B cell (primary cell): ENCODE measurements around the gene CASTOR2. TPM values are rescaled to one million over a fixed set of nuclear protein-coding genes. Genes with fewer than 3 reads are reported as not detected.
"Not testable (repeated sequence)": the region's sequence is repeated elsewhere in the genome, so short reads cannot be mapped to it uniquely, and the experiment has no call there.

ENCODE experiments used
- ATAC-seq: fragments of 200-7000 bp; cut with Tn5 transposase; one replicate; pipeline ENCODE4 v1.10.0; 2021; ENCODE audit warnings: low read depth, mild to moderate bottlenecking, moderate number of reproducible peaks, moderate library complexity
- CTCF ChIA-PET: fragments of 350-600 bp; sonication (Branson Sonifier 250); formaldehyde crosslinking; loops from one replicate; lab custom pipeline; 2021; ENCODE audit warnings: antibody characterized with exemption, inconsistent platforms; lab: Charles Lee
- POLR2A ChIA-PET: fragments of 350-600 bp; sonication (Branson Sonifier 250); formaldehyde crosslinking; loops from one replicate; lab custom pipeline; 2021; ENCODE audit warnings: antibody characterized with exemption; lab: Charles Lee
- DNase-seq: peaks from one replicate; pipeline ENCODE4 v3.0.0; 2013
- H2AFZ ChIP-seq: 2 replicates; pipeline ENCODE4 v1.6.1; 2012; ENCODE audit warnings: mild to moderate bottlenecking, low read depth, low read length; ENCODE audit not compliant: insufficient read depth, poor library complexity, severe bottlenecking
- H3K27ac ChIP-seq, 2 donors: 1 replicate in 1 of 2; 2 replicates in 1 of 2; pipeline ENCODE4 v1.5.1; 2012 to 2013; ENCODE audit warnings: low read length in 2 of 2, mild to moderate bottlenecking in 2 of 2, moderate library complexity in 1 of 2
- H3K27me3 ChIP-seq, 4 experiments: fragments of 200-600 bp in 1 of 4; sonication (generic) in 1 of 4; replicated peaks in 1 of 4; 1 replicate in 2 of 4; 2 replicates in 2 of 4; pipeline versions ENCODE4 v1.6.1 to v1.7.0; 2013 to 2016; ENCODE audit warnings: low read length in 3 of 4, mild to moderate bottlenecking in 2 of 4, mixed read lengths in 1 of 4, moderate library complexity in 1 of 4; ENCODE audit not compliant: insufficient read depth in 4 of 4, control insufficient read depth in 3 of 4; ENCODE audit errors: control extremely low read depth in 1 of 4
- H3K36me3 ChIP-seq, 2 experiments: replicated peaks in 1 of 2; 1 replicate in 1 of 2; 2 replicates in 1 of 2; pipeline versions ENCODE4 v1.6.1 to v1.7.1; 2013; ENCODE audit warnings: low read length in 1 of 2; ENCODE audit not compliant: insufficient read depth in 2 of 2, control insufficient read depth in 1 of 2; ENCODE audit errors: control extremely low read depth in 1 of 2, extremely low read depth in 1 of 2
- H3K4me1 ChIP-seq, 2 donors: fragments of 200-600 bp in 1 of 2; sonication (generic) in 1 of 2; 1 replicate in 1 of 2; 2 replicates in 1 of 2; pipeline versions ENCODE4 v1.5.1 to v1.6.1; 2013 to 2017; ENCODE audit warnings: low read length in 2 of 2; ENCODE audit not compliant: control insufficient read depth in 2 of 2, insufficient read depth in 2 of 2
- H3K4me2 ChIP-seq: replicated peaks from 2 replicates; pipeline ENCODE3; 2012; ENCODE audit warnings: mild to moderate bottlenecking, low read depth, low read length; ENCODE audit not compliant: poor library complexity, severe bottlenecking
- H3K4me3 ChIP-seq, 5 experiments: fragments of 200-600 bp in 1 of 5; sonication (generic) in 1 of 5; 1 replicate in 3 of 5; 2 replicates in 2 of 5; pipeline versions ENCODE4 v1.5.1 to v1.7.0; 2011 to 2016; ENCODE audit warnings: low read length in 4 of 5, mild to moderate bottlenecking in 4 of 5, low read depth in 2 of 5, control low read depth in 1 of 5, moderate library complexity in 1 of 5; ENCODE audit not compliant: insufficient read depth in 1 of 5; ENCODE audit errors: control extremely low read depth in 1 of 5, extremely low read depth in 1 of 5
- H3K79me2 ChIP-seq: fragments of 200-600 bp; sonication (generic); one replicate; pipeline ENCODE4 v1.6.0; 2016; ENCODE audit warnings: low read length; ENCODE audit not compliant: control insufficient read depth, insufficient read depth
- H3K9ac ChIP-seq: fragments of 200-600 bp; sonication (generic); 2 replicates; pipeline ENCODE4 v1.6.1; 2017; ENCODE audit warnings: mild to moderate bottlenecking, low read length, moderate library complexity
- H3K9me3 ChIP-seq, 3 donors: one replicate each; pipeline versions ENCODE4 v1.6.1 to v1.7.1; 2013; ENCODE audit warnings: low read length in 2 of 3; ENCODE audit not compliant: control insufficient read depth in 2 of 3, insufficient read depth in 1 of 3; ENCODE audit errors: control extremely low read depth in 1 of 3
- H4K20me1 ChIP-seq: 2 replicates; pipeline ENCODE4 v1.6.0; 2012; ENCODE audit warnings: mild to moderate bottlenecking, low read length; ENCODE audit not compliant: insufficient read depth, control insufficient read depth, poor library complexity, severe bottlenecking
- H3K27ac Mint-ChIP-seq: one replicate; pipeline ENCODE4 v1.8.0; 2021; ENCODE audit warnings: mixed read lengths
- H3K27me3 Mint-ChIP-seq: one replicate; pipeline ENCODE4 v1.8.0; 2021; ENCODE audit warnings: mixed read lengths
- H3K4me1 Mint-ChIP-seq: one replicate; pipeline ENCODE4 v1.8.0; 2021; ENCODE audit warnings: mixed read lengths
- H3K4me3 Mint-ChIP-seq: one replicate; pipeline ENCODE4 v1.8.0; 2021; ENCODE audit warnings: mixed read lengths
- H3K9me3 Mint-ChIP-seq: one replicate; pipeline ENCODE4 v1.8.0; 2022; ENCODE audit warnings: mixed read lengths; ENCODE audit not compliant: insufficient read depth
- CTCF ChIP-seq: fragments of 200-600 bp; IDR thresholded peaks from one replicate; pipeline ENCODE4 v1.8.0; 2022; ENCODE audit warnings: antibody characterized with exemption, mild to moderate bottlenecking
- EZH2 ChIP-seq: IDR thresholded peaks from 2 replicates; pipeline ENCODE4 v1.6.1; 2012; ENCODE audit warnings: borderline replicate concordance, low read depth, mild to moderate bottlenecking, moderate library complexity, low read length; ENCODE audit not compliant: insufficient read depth, poor library complexity, severe bottlenecking
- WGBS: methylation state at CpG from one replicate; pipeline ENCODE4 v1.1.5; 2013; ENCODE audit warnings: missing lambda C conversion rate; ENCODE audit not compliant: insufficient coverage; 5-methylcytosine and 5-hydroxymethylcytosine counted together
- intact Hi-C: fragments of 100-400 bp; cut with micrococcal nuclease; formaldehyde crosslinking; loops from one replicate; pipeline ENCODE4 v1.10.0; 2022
- polyA plus RNA-seq: library from polyadenylated mRNA; depleted of rRNA; stranded (reverse); fragments of >200 nt; gene quantifications from 2 replicates; pipeline ENCODE4 v1.2.3, GENCODE V29; 2012
- total RNA-seq, 2 donors: library from RNA; stranded (reverse); fragments of 120-200 nt in 1 of 2; gene quantifications; 1 replicate in 1 of 2; 2 replicates in 1 of 2; pipeline versions ENCODE4 v1.2.3 to v1.2.4, GENCODE V29; 2013 to 2022

The CASTOR2 gene
- total and polyA plus RNA-seq, 2 donors (not counting 1 experiment from before 2014, with no cell fraction given): 1.8 to 5.1 TPM

GRCh38 chr7:75072981-75073283, 108.4 kb downstream of the CASTOR2 start:
- H3K4me2 ChIP-seq: peak overlapping the region; percentile 84
- POLR2A ChIA-PET: interaction anchor here (0.6 kb wide), 1 partner anchor 647 kb away, joined by 4 read pairs; no protein-coding TSS in a partner anchor
- WGBS: 18% methylated on average over 9 of the region's 9 CpGs

GRCh38 chr7:75074262-75074641, 109.7 kb downstream of the CASTOR2 start:
- Mint-ChIP-seq H3K4me1 (peaks cover 12% of the 10 kb centered on the region), H3K27ac (peak overlapping the region; percentile 97), H3K4me3 (peak overlapping the region; percentile 98)
- H3K36me3 ChIP-seq, H3K9me3 ChIP-seq, H3K27me3 ChIP-seq, ATAC-seq, DNase-seq, H3K79me2 ChIP-seq, H3K27me3 Mint-ChIP-seq, H4K20me1 ChIP-seq, H3K9me3 Mint-ChIP-seq, CTCF ChIA-PET, POLR2A ChIA-PET: not testable (repeated sequence)
- Histone ChIP-seq H3K4me1 (peaks cover 5 to 12% of the 10 kb centered on the region in 2 donors), H3K9ac (peak overlapping the region; percentile 92), H3K4me3 (peak overlapping the region in 4 of 5 experiments; percentile 69 to 79 (median 74)), H2AFZ (peak overlapping the region; percentile 88), H3K27ac (peak overlapping the region; percentile 78 to 90), H3K4me2 (peak overlapping the region; percentile 84)
- intact Hi-C loops: loop anchor here (10.0 kb wide), 3 partner anchors 451 to 1241 kb away; partner anchors contain the start of gene HIP1
- WGBS: no CpG with 5 or more reads among the region's 8 CpGs

More at GRCh38 chr7:75072981-75073283, 108.4 kb downstream of the CASTOR2 start:
- peaks cover 12% of the 10 kb centered on the region for H3K4me1 Mint-ChIP-seq
- H3K4me3 Mint-ChIP-seq: peak overlapping the region; percentile 98
- peak overlapping the region; percentile 92 for H3K9ac ChIP-seq
- H3K27ac ChIP-seq: peak overlapping the region; percentile 43 to 90
- H3K4me3 ChIP-seq: peak overlapping the region; percentile 21 to 79 (median 70)
- DNase-seq (no peak), ATAC-seq (no peak)
- no peaks in the 10 kb centered on the region for H3K9me3 ChIP-seq
- H3K9me3 Mint-ChIP-seq: no peaks in the 10 kb centered on the region
- CTCF ChIA-PET: interaction anchor here (0.6 to 1.3 kb wide), 2 partner anchors 652 to 690 kb away, joined by 3 to 4 read pairs; no protein-coding TSS in a partner anchor
- no peaks in the 10 kb centered on the region for H4K20me1 ChIP-seq
- peak overlapping the region; percentile 89 for H3K27ac Mint-ChIP-seq
- no peaks in the 10 kb centered on the region for H3K27me3 Mint-ChIP-seq
- H3K36me3 ChIP-seq: peaks cover 3 to 5% of the 10 kb centered on the region in 2 experiments
- intact Hi-C loops: loop anchor here (10.0 kb wide), 3 partner anchors 452 to 1242 kb away; partner anchors contain the start of gene HIP1
- peak overlapping the region; percentile 88 for H2AFZ ChIP-seq
- no peaks in the 10 kb centered on the region for H3K79me2 ChIP-seq
- no peaks in the 10 kb centered on the region for H3K27me3 ChIP-seq
- no peak for TF ChIP-seq EZH2
- TF ChIP-seq CTCF: no peak
- peaks cover 5 to 12% of the 10 kb centered on the region in 2 donors for H3K4me1 ChIP-seq

Other genes starting within 250 kb of the CASTOR2 start
- 183 and 189 TPM in 2 replicates for gene NCF1, start 190.7 kb upstream of the CASTOR2 start, total RNA-seq
- 643 and 725 TPM in 2 replicates for gene NCF1, start 190.7 kb upstream of the CASTOR2 start, polyA plus RNA-seq
- 57.4 and 59.1 TPM in 2 replicates for gene GTF2IRD2, start 113.1 kb upstream of the CASTOR2 start, total RNA-seq
- 21.2 and 23.2 TPM in 2 replicates for gene GTF2IRD2, start 113.1 kb upstream of the CASTOR2 start, polyA plus RNA-seq
- gene RCC1L, start 109.1 kb downstream of the CASTOR2 start, total RNA-seq: 39.8 and 41.7 TPM in 2 replicates
- 16.3 and 16.8 TPM in 2 replicates for gene RCC1L, start 109.1 kb downstream of the CASTOR2 start, polyA plus RNA-seq
- gene GTF2IRD2B, start 127.9 kb downstream of the CASTOR2 start, total RNA-seq: 117 and 120 TPM in 2 replicates
- gene GTF2IRD2B, start 127.9 kb downstream of the CASTOR2 start, polyA plus RNA-seq: 46.2 and 61.4 TPM in 2 replicates